GM12874 (cell line): ENCODE measurements around the gene ARAP1.

Experiments used
- CTCF ChIP-seq: IDR thresholded peaks from 2 replicates; pipeline ENCODE4 v1.5.1; 2011; ENCODE audit warnings: low read depth, mild to moderate bottlenecking, control low read depth, low read length, moderate library complexity; ENCODE audit not compliant: insufficient read depth

The ARAP1 gene

DNA sequence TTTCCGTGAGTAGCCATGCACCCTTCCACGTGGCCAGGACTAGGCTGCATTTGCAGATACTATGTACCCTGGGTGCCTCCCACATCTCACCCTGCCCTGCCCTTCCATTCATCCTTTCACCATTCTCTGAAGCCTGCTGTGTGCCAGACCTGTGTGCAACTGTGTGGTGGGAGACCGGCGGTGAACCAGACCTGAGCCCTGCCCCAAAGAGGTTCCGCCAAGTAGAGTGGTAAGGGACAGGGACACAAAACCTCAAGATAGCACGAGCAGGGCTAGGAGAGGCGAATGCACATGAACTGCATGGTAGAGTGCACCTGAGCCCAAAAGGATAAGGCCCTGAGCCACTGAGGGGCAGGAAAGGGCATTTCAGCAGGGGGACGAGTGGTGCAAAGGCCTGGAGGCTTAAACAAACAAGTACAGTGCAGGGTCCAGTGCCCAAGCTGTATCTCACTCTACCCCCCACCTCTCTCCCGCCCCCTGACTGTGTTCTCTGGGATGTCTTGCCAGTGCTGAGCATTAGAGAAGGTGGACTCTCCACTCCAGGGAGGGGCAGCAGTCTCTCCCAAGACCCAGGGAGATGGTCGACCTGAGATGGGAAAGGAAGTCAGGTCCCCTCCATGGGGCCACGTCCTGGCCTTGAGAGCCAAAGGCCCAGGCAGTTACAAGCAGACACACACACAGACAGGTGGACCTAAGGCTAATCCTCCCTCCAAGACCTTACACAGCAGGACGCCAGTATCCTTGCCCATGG lies 14.1 kb upstream of the ARAP1 start:
- TF ChIP-seq CTCF, result no peak

DNA sequence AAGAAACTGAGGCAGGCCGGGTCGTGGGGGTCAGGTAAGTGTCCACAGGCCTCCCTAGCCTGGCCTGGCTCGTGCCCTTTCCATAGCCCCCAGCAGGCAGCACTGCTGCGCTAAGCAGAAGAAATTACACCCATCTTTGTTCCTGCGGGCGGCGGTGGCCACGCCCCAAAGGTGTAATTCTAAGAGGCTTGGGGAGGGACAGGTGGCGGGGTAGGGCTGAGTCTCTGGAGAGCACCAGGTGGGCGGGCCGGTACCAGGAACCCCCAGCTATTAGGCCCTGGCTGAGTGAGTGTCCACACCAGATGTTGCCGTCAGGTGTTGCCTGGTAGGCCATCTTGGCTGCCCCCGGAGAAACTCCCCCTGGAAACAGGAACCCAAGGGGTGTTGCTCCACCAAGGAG lies 12.3 kb upstream of the ARAP1 start:
- TF ChIP-seq CTCF, result no peak

GRCh38 chr11:72763823-72764222 lies 11.6 kb upstream of the ARAP1 start:
- no peak for TF ChIP-seq CTCF

GRCh38 chr11:72762641-72763304 lies 10.6 kb upstream of the ARAP1 start:
- TF ChIP-seq CTCF, result no peak

DNA sequence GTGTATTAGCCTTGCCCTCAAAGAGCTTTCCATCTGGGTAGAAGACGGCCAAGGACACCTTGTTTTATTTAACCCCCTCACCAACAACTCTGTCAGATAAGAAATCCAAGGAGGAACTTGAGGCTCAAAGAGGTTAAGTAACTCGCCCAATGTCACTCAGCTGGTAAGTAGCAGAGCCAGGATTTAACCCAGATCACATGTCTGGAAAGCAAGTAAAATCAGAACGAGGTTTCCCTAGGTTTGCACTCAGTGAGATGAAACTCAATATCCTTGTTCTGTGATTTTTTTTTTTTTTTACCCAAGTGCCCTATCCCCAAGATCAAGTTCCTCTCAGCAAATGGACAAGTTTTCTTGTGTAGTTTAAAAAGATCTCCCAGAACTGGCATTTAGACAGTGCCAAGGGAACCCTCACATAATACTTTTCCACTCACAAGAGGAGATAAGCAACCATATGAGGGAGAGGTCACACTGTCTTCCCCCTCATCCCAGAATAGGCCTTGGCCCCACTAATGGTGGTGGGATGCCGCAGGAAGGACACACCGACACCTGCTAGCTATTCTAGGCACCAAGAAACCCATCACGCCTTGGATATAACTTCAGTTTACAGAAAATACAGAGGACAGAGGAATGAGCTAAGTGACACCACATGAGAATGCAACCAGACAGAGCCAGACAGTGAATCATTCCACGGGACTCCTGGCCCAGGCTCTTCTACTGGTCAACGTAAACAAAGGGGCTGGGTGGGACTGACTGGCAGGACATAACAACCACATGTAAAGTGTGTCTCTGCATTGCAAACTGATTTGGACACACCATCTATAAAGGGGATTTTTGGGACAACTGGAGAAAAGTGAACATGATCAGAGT lies 8.6 kb upstream of the ARAP1 start:
- TF ChIP-seq CTCF, result no peak

DNA sequence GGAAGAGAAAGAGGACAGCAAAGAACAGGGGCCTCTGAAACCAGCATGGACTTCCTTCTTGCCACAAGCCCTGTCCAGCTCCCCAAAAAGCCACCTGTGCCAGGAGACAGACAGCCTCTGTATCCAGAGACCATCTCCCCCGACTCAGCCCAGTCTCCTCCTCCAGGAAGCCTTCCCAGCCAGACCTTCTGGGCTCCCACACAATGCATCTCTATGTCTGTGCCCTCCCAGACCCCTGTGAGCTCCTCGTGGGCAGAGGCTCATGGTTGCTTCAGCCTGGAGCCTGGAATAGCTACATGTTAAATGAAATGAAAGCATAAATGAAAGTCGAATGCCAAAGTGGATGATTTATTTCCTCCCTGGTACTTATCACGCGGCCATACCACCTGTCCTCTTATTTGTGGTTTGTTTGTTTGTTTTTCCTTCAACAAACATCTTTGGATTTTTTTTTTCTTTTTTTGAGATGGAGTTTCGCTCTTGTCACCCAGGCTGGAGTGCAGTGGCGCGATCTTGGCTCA lies 7.3 kb upstream of the ARAP1 start:
- TF ChIP-seq CTCF, result no peak
